Glomerular endothelial cell (primary cell): Measurements from ENCODE around the gene SPDYA. TPM values are rescaled to one million over a fixed set of nuclear protein-coding genes. Genes with fewer than 3 reads are reported as not detected.

Source experiments
- total RNA-seq: library from RNA; depleted of rRNA; stranded (reverse); fragments of >200 nt; gene quantifications from 2 replicates; pipeline ENCODE4 v1.2.3, GENCODE V29; 2015

SPDYA gene
- total RNA-seq, 1 donor from 2014 or later = not detected

Other genes with a start within 250 kb of the SPDYA start
- 88.9 and 101 TPM in 2 replicates for gene PPP1CB, start 59.0 kb upstream of the SPDYA start, total RNA-seq
- 7.9 and 9.4 TPM in 2 replicates for gene TRMT61B, start 59.5 kb downstream of the SPDYA start, total RNA-seq
- gene WDR43, start 83.8 kb downstream of the SPDYA start, total RNA-seq = 49.7 and 57.3 TPM in 2 replicates
- gene TOGARAM2, start 170.5 kb downstream of the SPDYA start, total RNA-seq = not detected in 2 replicates